GM12801 (cell line): ENCODE measurements around the gene GALNT18.

Experiments
- CTCF ChIP-seq: IDR thresholded peaks from one replicate; pipeline ENCODE4 v1.5.1; 2011; ENCODE audit warnings: control low read depth; ENCODE audit not compliant: insufficient read length; ENCODE audit errors: extremely low read depth

Gene GALNT18

GRCh38 chr11:11448626-11449025 is 173.2 kb downstream of the GALNT18 start:
- no peak for TF ChIP-seq CTCF

GRCh38 chr11:11446967-11447366 is 174.8 kb downstream of the GALNT18 start:
- TF ChIP-seq CTCF: no peak

GRCh38 chr11:11446564-11446963 is 175.2 kb downstream of the GALNT18 start:
- no peak for TF ChIP-seq CTCF

- no peak for TF ChIP-seq CTCF
Measured at GRCh38 chr11:11445441-11446185, 176.2 kb downstream of the GALNT18 start.

- no peak for TF ChIP-seq CTCF
Measured at GRCh38 chr11:11444804-11445131, 177.0 kb downstream of the GALNT18 start.

GRCh38 chr11:11444027-11444803 is 177.6 kb downstream of the GALNT18 start:
- TF ChIP-seq CTCF: no peak

GRCh38 chr11:11442791-11443190 is 179.0 kb downstream of the GALNT18 start:
- TF ChIP-seq CTCF: no peak
